ENCODE results near the gene TNF. TPM values are rescaled to one million over a fixed set of nuclear protein-coding genes. Genes with fewer than 3 reads are reported as not detected.

Gene TNF
- total and polyA plus RNA-seq, 2 of the 13 experiments (the other 11 are each of a cell fraction or from before 2014, with no cell fraction given) = not detected

DNA sequence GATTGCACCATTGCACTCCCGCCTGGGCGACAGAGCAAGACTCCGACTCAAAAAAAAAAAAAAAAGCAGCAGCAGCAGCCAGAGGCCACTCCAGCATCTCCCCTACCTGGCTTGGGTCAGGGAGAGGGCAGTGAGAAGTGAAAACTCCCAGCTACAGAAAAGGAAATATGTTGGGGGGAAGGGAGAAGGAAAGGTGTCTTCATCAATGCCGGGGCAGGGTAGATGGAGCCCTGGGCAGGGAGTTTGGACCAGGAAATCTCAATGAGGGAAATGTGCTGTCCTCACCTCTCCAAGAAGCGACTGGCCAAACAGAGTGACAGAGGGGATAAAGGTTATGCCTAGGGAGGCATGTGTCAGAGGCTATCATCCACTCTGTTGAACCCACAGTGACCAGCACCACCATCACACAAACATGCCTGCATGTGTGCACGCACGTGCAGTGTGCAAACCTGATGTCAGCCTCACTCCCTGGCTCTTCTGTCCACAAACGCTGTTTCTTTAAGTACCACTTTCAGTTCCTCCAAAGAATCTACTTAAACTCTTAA lies 38.8 kb downstream of the TNF start (continued):
- TF ChIP-seq, protein P1, sequence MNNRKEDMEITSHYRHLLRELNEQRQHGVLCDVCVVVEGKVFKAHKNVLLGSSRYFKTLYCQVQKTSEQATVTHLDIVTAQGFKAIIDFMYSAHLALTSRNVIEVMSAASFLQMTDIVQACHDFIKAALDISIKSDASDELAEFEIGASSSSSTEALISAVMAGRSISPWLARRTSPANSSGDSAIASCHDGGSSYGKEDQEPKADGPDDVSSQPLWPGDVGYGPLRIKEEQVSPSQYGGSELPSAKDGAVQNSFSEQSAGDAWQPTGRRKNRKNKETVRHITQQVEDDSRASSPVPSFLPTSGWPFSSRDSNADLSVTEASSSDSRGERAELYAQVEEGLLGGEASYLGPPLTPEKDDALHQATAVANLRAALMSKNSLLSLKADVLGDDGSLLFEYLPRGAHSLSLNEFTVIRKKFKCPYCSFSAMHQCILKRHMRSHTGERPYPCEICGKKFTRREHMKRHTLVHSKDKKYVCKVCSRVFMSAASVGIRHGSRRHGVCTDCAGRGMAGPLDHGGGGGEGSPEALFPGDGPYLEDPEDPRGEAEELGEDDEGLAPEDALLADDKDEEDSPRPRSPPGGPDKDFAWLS (CRISPR knock-in tag; IDR thresholded peaks at IDR 0.05; ENCODE audit: borderline replicate concordance) = no peak
- TF ChIP-seq, protein P2, sequence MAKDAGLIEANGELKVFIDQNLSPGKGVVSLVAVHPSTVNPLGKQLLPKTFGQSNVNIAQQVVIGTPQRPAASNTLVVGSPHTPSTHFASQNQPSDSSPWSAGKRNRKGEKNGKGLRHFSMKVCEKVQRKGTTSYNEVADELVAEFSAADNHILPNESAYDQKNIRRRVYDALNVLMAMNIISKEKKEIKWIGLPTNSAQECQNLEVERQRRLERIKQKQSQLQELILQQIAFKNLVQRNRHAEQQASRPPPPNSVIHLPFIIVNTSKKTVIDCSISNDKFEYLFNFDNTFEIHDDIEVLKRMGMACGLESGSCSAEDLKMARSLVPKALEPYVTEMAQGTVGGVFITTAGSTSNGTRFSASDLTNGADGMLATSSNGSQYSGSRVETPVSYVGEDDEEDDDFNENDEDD (CRISPR knock-in tag; IDR thresholded peaks at IDR 0.05; ENCODE audit: borderline replicate concordance) = no peak
- TF ChIP-seq, protein P3, sequence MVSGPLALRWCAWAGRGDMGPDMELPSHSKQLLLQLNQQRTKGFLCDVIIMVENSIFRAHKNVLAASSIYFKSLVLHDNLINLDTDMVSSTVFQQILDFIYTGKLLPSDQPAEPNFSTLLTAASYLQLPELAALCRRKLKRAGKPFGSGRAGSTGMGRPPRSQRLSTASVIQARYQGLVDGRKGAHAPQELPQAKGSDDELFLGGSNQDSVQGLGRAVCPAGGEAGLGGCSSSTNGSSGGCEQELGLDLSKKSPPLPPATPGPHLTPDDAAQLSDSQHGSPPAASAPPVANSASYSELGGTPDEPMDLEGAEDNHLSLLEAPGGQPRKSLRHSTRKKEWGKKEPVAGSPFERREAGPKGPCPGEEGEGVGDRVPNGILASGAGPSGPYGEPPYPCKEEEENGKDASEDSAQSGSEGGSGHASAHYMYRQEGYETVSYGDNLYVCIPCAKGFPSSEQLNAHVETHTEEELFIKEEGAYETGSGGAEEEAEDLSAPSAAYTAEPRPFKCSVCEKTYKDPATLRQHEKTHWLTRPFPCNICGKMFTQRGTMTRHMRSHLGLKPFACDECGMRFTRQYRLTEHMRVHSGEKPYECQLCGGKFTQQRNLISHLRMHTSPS (CRISPR knock-in tag; IDR thresholded peaks at IDR 0.05; ENCODE audit: low read depth) = no peak
- TF ChIP-seq NR2F6 (IDR thresholded peaks at IDR 0.05) (peak; percentile 18; the same call in 1 of the 2 replicates), NR2F6 (CRISPR knock-in tag; IDR thresholded peaks at IDR 0.05) (no peak; the same call in 1 of the 2 replicates), FOXA1 (IDR thresholded peaks at IDR 0.05) (no peak), FOXA1 (CRISPR knock-in tag; IDR thresholded peaks at IDR 0.05) (peak; percentile 59), ZNF782 (CRISPR knock-in tag; IDR thresholded peaks at IDR 0.05; ENCODE audit: borderline replicate concordance) (0 out of 2 replicates have a peak, but pooled peaks have one; percentile 56), ZNF598 (CRISPR knock-in tag; IDR thresholded peaks at IDR 0.05; ENCODE audit: borderline replicate concordance) (0 out of 2 replicates have a peak, but pooled peaks have one; percentile 19), NKX3-1 (CRISPR knock-in tag; IDR thresholded peaks at IDR 0.05) (no peak), ZNF530 (CRISPR knock-in tag; IDR thresholded peaks at IDR 0.05; ENCODE audit: low read depth) (no peak)
- TF ChIP-seq, protein P4, sequence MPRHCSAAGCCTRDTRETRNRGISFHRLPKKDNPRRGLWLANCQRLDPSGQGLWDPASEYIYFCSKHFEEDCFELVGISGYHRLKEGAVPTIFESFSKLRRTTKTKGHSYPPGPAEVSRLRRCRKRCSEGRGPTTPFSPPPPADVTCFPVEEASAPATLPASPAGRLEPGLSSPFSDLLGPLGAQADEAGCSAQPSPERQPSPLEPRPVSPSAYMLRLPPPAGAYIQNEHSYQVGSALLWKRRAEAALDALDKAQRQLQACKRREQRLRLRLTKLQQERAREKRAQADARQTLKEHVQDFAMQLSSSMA (CRISPR knock-in tag; IDR thresholded peaks at IDR 0.05) = no peak
- TF ChIP-seq, protein P5, sequence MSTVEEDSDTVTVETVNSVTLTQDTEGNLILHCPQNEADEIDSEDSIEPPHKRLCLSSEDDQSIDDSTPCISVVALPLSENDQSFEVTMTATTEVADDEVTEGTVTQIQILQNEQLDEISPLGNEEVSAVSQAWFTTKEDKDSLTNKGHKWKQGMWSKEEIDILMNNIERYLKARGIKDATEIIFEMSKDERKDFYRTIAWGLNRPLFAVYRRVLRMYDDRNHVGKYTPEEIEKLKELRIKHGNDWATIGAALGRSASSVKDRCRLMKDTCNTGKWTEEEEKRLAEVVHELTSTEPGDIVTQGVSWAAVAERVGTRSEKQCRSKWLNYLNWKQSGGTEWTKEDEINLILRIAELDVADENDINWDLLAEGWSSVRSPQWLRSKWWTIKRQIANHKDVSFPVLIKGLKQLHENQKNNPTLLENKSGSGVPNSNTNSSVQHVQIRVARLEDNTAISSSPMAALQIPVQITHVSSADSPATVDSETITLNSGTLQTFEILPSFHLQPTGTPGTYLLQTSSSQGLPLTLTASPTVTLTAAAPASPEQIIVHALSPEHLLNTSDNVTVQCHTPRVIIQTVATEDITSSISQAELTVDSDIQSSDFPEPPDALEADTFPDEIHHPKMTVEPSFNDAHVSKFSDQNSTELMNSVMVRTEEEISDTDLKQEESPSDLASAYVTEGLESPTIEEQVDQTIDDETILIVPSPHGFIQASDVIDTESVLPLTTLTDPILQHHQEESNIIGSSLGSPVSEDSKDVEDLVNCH (CRISPR knock-in tag; IDR thresholded peaks at IDR 0.05) = no peak
- TF ChIP-seq, protein P6, sequence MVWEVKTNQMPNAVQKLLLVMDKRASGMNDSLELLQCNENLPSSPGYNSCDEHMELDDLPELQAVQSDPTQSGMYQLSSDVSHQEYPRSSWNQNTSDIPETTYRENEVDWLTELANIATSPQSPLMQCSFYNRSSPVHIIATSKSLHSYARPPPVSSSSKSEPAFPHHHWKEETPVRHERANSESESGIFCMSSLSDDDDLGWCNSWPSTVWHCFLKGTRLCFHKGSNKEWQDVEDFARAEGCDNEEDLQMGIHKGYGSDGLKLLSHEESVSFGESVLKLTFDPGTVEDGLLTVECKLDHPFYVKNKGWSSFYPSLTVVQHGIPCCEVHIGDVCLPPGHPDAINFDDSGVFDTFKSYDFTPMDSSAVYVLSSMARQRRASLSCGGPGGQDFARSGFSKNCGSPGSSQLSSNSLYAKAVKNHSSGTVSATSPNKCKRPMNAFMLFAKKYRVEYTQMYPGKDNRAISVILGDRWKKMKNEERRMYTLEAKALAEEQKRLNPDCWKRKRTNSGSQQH (CRISPR knock-in tag; IDR thresholded peaks at IDR 0.05; ENCODE audit: low read depth) = no peak
- TF ChIP-seq, protein P7, sequence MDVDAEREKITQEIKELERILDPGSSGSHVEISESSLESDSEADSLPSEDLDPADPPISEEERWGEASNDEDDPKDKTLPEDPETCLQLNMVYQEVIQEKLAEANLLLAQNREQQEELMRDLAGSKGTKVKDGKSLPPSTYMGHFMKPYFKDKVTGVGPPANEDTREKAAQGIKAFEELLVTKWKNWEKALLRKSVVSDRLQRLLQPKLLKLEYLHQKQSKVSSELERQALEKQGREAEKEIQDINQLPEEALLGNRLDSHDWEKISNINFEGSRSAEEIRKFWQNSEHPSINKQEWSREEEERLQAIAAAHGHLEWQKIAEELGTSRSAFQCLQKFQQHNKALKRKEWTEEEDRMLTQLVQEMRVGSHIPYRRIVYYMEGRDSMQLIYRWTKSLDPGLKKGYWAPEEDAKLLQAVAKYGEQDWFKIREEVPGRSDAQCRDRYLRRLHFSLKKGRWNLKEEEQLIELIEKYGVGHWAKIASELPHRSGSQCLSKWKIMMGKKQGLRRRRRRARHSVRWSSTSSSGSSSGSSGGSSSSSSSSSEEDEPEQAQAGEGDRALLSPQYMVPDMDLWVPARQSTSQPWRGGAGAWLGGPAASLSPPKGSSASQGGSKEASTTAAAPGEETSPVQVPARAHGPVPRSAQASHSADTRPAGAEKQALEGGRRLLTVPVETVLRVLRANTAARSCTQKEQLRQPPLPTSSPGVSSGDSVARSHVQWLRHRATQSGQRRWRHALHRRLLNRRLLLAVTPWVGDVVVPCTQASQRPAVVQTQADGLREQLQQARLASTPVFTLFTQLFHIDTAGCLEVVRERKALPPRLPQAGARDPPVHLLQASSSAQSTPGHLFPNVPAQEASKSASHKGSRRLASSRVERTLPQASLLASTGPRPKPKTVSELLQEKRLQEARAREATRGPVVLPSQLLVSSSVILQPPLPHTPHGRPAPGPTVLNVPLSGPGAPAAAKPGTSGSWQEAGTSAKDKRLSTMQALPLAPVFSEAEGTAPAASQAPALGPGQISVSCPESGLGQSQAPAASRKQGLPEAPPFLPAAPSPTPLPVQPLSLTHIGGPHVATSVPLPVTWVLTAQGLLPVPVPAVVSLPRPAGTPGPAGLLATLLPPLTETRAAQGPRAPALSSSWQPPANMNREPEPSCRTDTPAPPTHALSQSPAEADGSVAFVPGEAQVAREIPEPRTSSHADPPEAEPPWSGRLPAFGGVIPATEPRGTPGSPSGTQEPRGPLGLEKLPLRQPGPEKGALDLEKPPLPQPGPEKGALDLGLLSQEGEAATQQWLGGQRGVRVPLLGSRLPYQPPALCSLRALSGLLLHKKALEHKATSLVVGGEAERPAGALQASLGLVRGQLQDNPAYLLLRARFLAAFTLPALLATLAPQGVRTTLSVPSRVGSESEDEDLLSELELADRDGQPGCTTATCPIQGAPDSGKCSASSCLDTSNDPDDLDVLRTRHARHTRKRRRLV (CRISPR knock-in tag; IDR thresholded peaks at IDR 0.05) = no peak
